HCT116 (cell line): ENCODE measurements around the gene PRDM11. TPM values are rescaled to one million over a fixed set of nuclear protein-coding genes. Genes with fewer than 3 reads are reported as not detected.

Source experiments
- ATAC-seq: fragments of 200-7000 bp; cut with Tn5 transposase; 2 replicates; pipeline ENCODE4 v1.9.1; 2020; ENCODE audit warnings: mild to moderate bottlenecking, moderate library complexity
- BruUV-seq: library from RNA; stranded (reverse); fragments of 400-500 nt; replicated peaks from 2 replicates; lab custom pipeline; 2021; lab: Mats Ljungman, UMichigan
- CTCF ChIA-PET: fragments of 300-600 bp; sonication (Branson Sonifier 250); formaldehyde crosslinking; loops from one replicate; lab custom pipeline; 2021; ENCODE audit warnings: antibody characterized with exemption; lab: Charles Lee
- POLR2A ChIA-PET: fragments of 300-600, 350-600 bp; sonication (Branson Sonifier 250); formaldehyde crosslinking; loops from one replicate; lab custom pipeline; 2021; ENCODE audit warnings: antibody characterized with exemption; lab: Charles Lee
- RAD21 ChIA-PET, 2 experiments: fragments of 300-600 bp; sonication (Branson Sonifier 250); formaldehyde crosslinking; loops; one replicate each; lab custom pipeline; 2023; ENCODE audit warnings: low total read pairs in 2 of 2; ENCODE audit not compliant: uncharacterized antibody in 2 of 2, unreplicated experiment in 2 of 2, low non-redundant PET in 1 of 2; lab: Charles Lee
- DNase-seq: peaks from one replicate; pipeline ENCODE4 v3.0.0-alpha.2; 2010; ENCODE audit warnings: low read depth, low spot score
- H2AFZ ChIP-seq: fragments of 200-600 bp; shearing (Covaris generic), sonication (generic); 2 replicates; pipeline ENCODE4 v1.6.1; 2017; ENCODE audit warnings: low read depth, mixed run types, mixed read lengths, antibody characterized with exemption, low read length; ENCODE audit not compliant: poor library complexity, severe bottlenecking
- H3K27ac ChIP-seq: 2 replicates; pipeline ENCODE4 v1.5.1; 2012; ENCODE audit warnings: low read depth, low read length
- H3K27me3 ChIP-seq: fragments of 200-600 bp; sonication (generic); 2 replicates; pipeline ENCODE4 v1.6.1; 2016; ENCODE audit warnings: mixed run types, low read length, mixed read lengths; ENCODE audit not compliant: insufficient read depth
- H3K36me3 ChIP-seq, 2 experiments: fragments of 200-500 bp in 1 of 2; fragments of 200-600 bp in 1 of 2; sonication (Bioruptor generic) in 1 of 2; sonication (generic) in 1 of 2; 2 replicates each; pipeline versions ENCODE4 v1.5.1 to v1.6.1; 2014 to 2016; ENCODE audit warnings: low read length in 2 of 2, inconsistent platforms in 1 of 2, mixed read lengths in 1 of 2, mixed run types in 1 of 2; ENCODE audit not compliant: insufficient read depth in 2 of 2, control insufficient read depth in 1 of 2
- H3K4me1 ChIP-seq, 2 experiments: fragments of 200-600 bp in 1 of 2; sonication (generic) in 1 of 2; 2 replicates each; pipeline versions ENCODE4 v1.5.1 to v1.6.1; 2012 to 2017; ENCODE audit warnings: low read length in 2 of 2, inconsistent platforms in 1 of 2, mild to moderate bottlenecking in 1 of 2, mixed read lengths in 1 of 2, mixed run types in 1 of 2, moderate library complexity in 1 of 2; ENCODE audit not compliant: insufficient read depth in 2 of 2, control insufficient read depth in 1 of 2
- H3K4me2 ChIP-seq: fragments of 200-600 bp; sonication (generic); 2 replicates; pipeline ENCODE4 v1.6.1; 2017; ENCODE audit warnings: mixed run types, low read length, mixed read lengths
- H3K4me3 ChIP-seq, 2 experiments: fragments of 200-600 bp in 1 of 2; sonication (generic) in 1 of 2; replicated peaks in 1 of 2; 2 replicates each; pipeline ENCODE4 v1.5.1; 2011 to 2016; ENCODE audit warnings: low read length in 2 of 2, control low read depth in 1 of 2, low read depth in 1 of 2, mild to moderate bottlenecking in 1 of 2, mixed read lengths in 1 of 2, mixed run types in 1 of 2
- H3K79me2 ChIP-seq: fragments of 200-600 bp; sonication (generic); 2 replicates; pipeline ENCODE4 v1.6.1; 2017; ENCODE audit warnings: mild to moderate bottlenecking, mixed run types, low read length, moderate library complexity, mixed read lengths; ENCODE audit not compliant: insufficient read depth
- H3K9ac ChIP-seq: fragments of 200-600 bp; sonication (generic); 2 replicates; pipeline ENCODE4 v1.6.1; 2016; ENCODE audit warnings: low read length, mixed read lengths
- H3K9me2 ChIP-seq: fragments of 200-600 bp; sonication (generic), shearing (Covaris generic); 2 replicates; pipeline ENCODE4 v1.6.1; 2017; ENCODE audit warnings: mixed run types, mild to moderate bottlenecking, moderate library complexity; ENCODE audit not compliant: insufficient read depth
- H3K9me3 ChIP-seq, 2 experiments: fragments of 200-500 bp in 1 of 2; fragments of 200-600 bp in 1 of 2; sonication (Bioruptor generic) in 1 of 2; sonication (generic) in 1 of 2; 2 replicates each; pipeline ENCODE4 v1.6.1; 2014 to 2017; ENCODE audit warnings: low read length in 2 of 2, mixed read lengths in 2 of 2, inconsistent platforms in 1 of 2, low read depth in 1 of 2, mild to moderate bottlenecking in 1 of 2, mixed run types in 1 of 2, moderate library complexity in 1 of 2; ENCODE audit not compliant: control insufficient read depth in 1 of 2, insufficient read depth in 1 of 2
- H4K20me1 ChIP-seq: fragments of 200-600 bp; sonication (generic), shearing (Covaris generic); 2 replicates; pipeline ENCODE4 v1.6.1; 2017; ENCODE audit warnings: mixed run types, mild to moderate bottlenecking, moderate library complexity; ENCODE audit not compliant: insufficient read depth
- CEBPB ChIP-seq: IDR thresholded peaks from 2 replicates; pipeline ENCODE4 v1.6.1; 2012; ENCODE audit warnings: low read depth
- EZH2 ChIP-seq: fragments of 200-600 bp; sonication (generic); IDR thresholded peaks from 2 replicates; pipeline ENCODE4 v1.6.1; 2017; ENCODE audit warnings: antibody characterized with exemption, mixed run types
- JUND ChIP-seq: IDR thresholded peaks from 2 replicates; pipeline ENCODE4 v1.6.1; 2012
- POLR2A ChIP-seq: IDR thresholded peaks from 2 replicates; pipeline ENCODE4 v1.7.0; 2011; ENCODE audit warnings: borderline replicate concordance; ENCODE audit not compliant: insufficient read depth, insufficient read length; ENCODE audit errors: extremely low read depth
- SRF ChIP-seq: IDR thresholded peaks from 2 replicates; pipeline ENCODE4 v1.6.1; 2012; ENCODE audit warnings: low read depth
- YY1 ChIP-seq: IDR thresholded peaks from 2 replicates; pipeline ENCODE4 v1.6.1; 2011; ENCODE audit warnings: low read length, low read depth, moderate library complexity, mild to moderate bottlenecking; ENCODE audit not compliant: insufficient replicate concordance; ENCODE audit errors: extremely low read depth
- ZFX ChIP-seq: fragments of 450-650 bp; IDR thresholded peaks from 2 replicates; pipeline ENCODE4 v1.6.1; 2017
- ZNF274 ChIP-seq: fragments of 200-500 bp; sonication (Bioruptor generic); IDR thresholded peaks from 2 replicates; pipeline ENCODE4 v1.6.1; 2014; ENCODE audit warnings: mild to moderate bottlenecking, low read depth, low read length, inconsistent platforms
- intact Hi-C: fragments of 100-400 bp; cut with micrococcal nuclease; formaldehyde crosslinking; loops from 2 replicates; pipeline ENCODE4 v1.10.0; 2022
- total RNA-seq: library from RNA; stranded (reverse); gene quantifications from one replicate; pipeline ENCODE4 v1.2.1, GENCODE V29; 2021; ENCODE audit not compliant: unreplicated experiment
- TF ChIP-seq, protein P1 (sequence below): IDR thresholded peaks from 2 replicates; pipeline ENCODE4 v1.6.1; 2012
- TF ChIP-seq, protein P2 (sequence below): IDR thresholded peaks from 2 replicates; pipeline ENCODE4 v1.6.1; 2011; ENCODE audit warnings: mild to moderate bottlenecking, low read length, moderate library complexity; ENCODE audit not compliant: insufficient replicate concordance; ENCODE audit errors: extremely low read depth
- TF ChIP-seq, protein P3 (sequence below): IDR thresholded peaks from 2 replicates; pipeline ENCODE4 v1.6.1; 2012; ENCODE audit warnings: low read depth
- TF ChIP-seq, protein P4 (sequence below): IDR thresholded peaks from 2 replicates; pipeline ENCODE4 v1.6.1; 2012

PRDM11 gene
- total RNA-seq, 1 experiment from 2014 or later = 9.3 TPM

DNA sequence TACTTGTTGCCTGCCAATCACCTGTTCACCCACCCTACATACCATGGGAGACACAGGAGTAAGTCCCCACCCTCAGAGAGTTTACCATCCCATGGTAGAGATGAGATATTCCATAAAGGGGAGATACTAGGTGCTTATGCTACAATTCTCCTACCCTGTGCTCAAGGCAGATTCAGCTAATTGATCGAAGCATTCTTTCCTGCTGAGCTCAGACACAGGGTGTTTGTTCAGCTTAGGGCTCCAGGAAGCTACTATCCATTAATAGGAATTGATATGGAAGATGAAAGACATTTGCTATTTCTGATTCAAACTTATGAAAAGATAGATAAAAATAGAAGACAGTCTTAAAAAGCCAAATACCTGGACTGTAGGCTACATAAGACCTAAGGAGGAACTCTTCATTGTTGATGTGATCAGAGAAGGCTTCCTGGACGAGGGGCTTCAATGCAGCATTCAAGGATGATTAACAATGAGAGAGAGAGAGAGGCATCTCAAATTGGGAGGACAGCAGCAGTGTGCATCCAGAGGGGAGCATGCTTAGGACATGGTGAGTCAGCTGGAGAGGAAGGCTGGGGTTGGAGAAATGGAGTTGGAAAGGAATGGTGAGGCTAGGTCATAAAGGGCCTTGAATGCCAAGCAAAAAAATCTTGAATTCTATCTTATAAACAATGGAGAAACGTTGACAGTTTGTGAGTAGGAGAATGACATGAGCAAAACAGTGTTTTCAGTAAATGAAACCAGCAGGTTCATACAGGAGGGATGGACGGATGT, 124.7 kb downstream of the PRDM11 start:
- H3K4me3 ChIP-seq = no peak overlapping the region
- RAD21 ChIA-PET = no interaction called here
- H3K4me2 ChIP-seq = no peak overlapping the region
- DNase-seq (no peak), ATAC-seq (no peak)
- no peak overlapping the region for H2AFZ ChIP-seq
- no peaks in the 10 kb centered on the region for H3K36me3 ChIP-seq
- peaks cover 13% of the 10 kb centered on the region; the same call in 1 of the 2 replicates for H3K27me3 ChIP-seq
- no peaks in the 10 kb centered on the region for H3K79me2 ChIP-seq
- TF ChIP-seq, protein P1, sequence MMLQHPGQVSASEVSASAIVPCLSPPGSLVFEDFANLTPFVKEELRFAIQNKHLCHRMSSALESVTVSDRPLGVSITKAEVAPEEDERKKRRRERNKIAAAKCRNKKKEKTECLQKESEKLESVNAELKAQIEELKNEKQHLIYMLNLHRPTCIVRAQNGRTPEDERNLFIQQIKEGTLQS = no peak
- TF ChIP-seq POLR2A = no peak
- TF ChIP-seq, protein P2, sequence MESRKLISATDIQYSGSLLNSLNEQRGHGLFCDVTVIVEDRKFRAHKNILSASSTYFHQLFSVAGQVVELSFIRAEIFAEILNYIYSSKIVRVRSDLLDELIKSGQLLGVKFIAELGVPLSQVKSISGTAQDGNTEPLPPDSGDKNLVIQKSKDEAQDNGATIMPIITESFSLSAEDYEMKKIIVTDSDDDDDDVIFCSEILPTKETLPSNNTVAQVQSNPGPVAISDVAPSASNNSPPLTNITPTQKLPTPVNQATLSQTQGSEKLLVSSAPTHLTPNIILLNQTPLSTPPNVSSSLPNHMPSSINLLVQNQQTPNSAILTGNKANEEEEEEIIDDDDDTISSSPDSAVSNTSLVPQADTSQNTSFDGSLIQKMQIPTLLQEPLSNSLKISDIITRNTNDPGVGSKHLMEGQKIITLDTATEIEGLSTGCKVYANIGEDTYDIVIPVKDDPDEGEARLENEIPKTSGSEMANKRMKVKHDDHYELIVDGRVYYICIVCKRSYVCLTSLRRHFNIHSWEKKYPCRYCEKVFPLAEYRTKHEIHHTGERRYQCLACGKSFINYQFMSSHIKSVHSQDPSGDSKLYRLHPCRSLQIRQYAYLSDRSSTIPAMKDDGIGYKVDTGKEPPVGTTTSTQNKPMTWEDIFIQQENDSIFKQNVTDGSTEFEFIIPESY = no peak
- H3K4me1 ChIP-seq = peaks cover 0 to 7% of the 10 kb centered on the region in 2 experiments; a peak in 1 of 4 replicates
- H3K9me3 ChIP-seq = no peaks in the 10 kb centered on the region
- no peak overlapping the region for H3K27ac ChIP-seq
- no peaks in the 10 kb centered on the region for H3K9me2 ChIP-seq
- POLR2A ChIA-PET = no interaction called here
- H3K9ac ChIP-seq = no peak overlapping the region
- intact Hi-C loops = no loop called here
- no peaks in the 10 kb centered on the region for H4K20me1 ChIP-seq
- CTCF ChIA-PET = no interaction called here
- BruUV-seq = no TSS peak

DNA sequence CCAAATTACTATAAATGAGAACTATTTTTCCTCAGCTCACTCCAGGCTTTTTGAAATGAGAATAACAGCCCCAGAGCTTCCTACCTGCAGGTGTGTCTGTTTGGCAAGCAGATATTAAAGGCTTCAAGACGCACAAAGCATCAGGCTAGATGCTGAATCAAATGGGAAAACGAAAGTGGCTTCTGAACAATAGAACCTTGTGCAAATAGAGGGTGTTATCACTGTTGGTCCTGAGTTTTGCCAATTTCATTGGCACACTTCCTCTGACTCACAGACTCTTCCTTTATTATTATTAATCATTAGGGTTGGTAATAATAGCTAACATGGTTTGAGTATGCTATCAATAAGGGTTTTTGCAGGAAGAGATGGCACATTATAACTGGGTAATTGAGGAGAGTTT, 126.3 kb downstream of the PRDM11 start:
- no peak overlapping the region for H2AFZ ChIP-seq
- ChIA-PET POLR2A (no interaction called here), RAD21 (no interaction called here), CTCF (no interaction called here)
- H4K20me1 ChIP-seq = no peaks in the 10 kb centered on the region
- H3K79me2 ChIP-seq = no peaks in the 10 kb centered on the region
- intact Hi-C loops = no loop called here
- no peak overlapping the region for H3K4me2 ChIP-seq
- no peak overlapping the region for H3K4me3 ChIP-seq
- ATAC-seq = no peak
- H3K9me2 ChIP-seq = no peaks in the 10 kb centered on the region
- H3K4me1 ChIP-seq = peaks cover 0 to 3% of the 10 kb centered on the region in 2 experiments; a peak in 1 of 4 replicates
- H3K27me3 ChIP-seq = peaks cover 13% of the 10 kb centered on the region; the same call in 1 of the 2 replicates
- H3K9me3 ChIP-seq = no peaks in the 10 kb centered on the region
- no peaks in the 10 kb centered on the region for H3K36me3 ChIP-seq
- no peak for DNase-seq
- H3K9ac ChIP-seq = no peak overlapping the region
- no TSS peak for BruUV-seq
- H3K27ac ChIP-seq = no peak overlapping the region
- no peak for TF ChIP-seq SRF
- TF ChIP-seq, protein P1 = no peak
- TF ChIP-seq, protein P3, sequence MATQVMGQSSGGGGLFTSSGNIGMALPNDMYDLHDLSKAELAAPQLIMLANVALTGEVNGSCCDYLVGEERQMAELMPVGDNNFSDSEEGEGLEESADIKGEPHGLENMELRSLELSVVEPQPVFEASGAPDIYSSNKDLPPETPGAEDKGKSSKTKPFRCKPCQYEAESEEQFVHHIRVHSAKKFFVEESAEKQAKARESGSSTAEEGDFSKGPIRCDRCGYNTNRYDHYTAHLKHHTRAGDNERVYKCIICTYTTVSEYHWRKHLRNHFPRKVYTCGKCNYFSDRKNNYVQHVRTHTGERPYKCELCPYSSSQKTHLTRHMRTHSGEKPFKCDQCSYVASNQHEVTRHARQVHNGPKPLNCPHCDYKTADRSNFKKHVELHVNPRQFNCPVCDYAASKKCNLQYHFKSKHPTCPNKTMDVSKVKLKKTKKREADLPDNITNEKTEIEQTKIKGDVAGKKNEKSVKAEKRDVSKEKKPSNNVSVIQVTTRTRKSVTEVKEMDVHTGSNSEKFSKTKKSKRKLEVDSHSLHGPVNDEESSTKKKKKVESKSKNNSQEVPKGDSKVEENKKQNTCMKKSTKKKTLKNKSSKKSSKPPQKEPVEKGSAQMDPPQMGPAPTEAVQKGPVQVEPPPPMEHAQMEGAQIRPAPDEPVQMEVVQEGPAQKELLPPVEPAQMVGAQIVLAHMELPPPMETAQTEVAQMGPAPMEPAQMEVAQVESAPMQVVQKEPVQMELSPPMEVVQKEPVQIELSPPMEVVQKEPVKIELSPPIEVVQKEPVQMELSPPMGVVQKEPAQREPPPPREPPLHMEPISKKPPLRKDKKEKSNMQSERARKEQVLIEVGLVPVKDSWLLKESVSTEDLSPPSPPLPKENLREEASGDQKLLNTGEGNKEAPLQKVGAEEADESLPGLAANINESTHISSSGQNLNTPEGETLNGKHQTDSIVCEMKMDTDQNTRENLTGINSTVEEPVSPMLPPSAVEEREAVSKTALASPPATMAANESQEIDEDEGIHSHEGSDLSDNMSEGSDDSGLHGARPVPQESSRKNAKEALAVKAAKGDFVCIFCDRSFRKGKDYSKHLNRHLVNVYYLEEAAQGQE = no peak
- no peak for TF ChIP-seq JUND
- TF ChIP-seq CEBPB = no peak
- no peak for TF ChIP-seq YY1
- TF ChIP-seq ZNF274 = no peak
- no peak for TF ChIP-seq ZFX
- TF ChIP-seq POLR2A = no peak
- no peak for TF ChIP-seq EZH2
- TF ChIP-seq, protein P4, sequence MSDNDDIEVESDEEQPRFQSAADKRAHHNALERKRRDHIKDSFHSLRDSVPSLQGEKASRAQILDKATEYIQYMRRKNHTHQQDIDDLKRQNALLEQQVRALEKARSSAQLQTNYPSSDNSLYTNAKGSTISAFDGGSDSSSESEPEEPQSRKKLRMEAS = no peak
